ENCODE data around the gene C2orf49. TPM values are rescaled to one million over a fixed set of nuclear protein-coding genes. Genes with fewer than 3 reads are reported as not detected.
A peak's percentile ranks its signal among the peaks of the same experiment; 100 is the strongest.

Gene C2orf49
- total and polyA plus RNA-seq, 2 donors (not counting 3 experiments of a cell fraction or from before 2014, with no cell fraction given), result 4.6 to 15.0 TPM

DNA sequence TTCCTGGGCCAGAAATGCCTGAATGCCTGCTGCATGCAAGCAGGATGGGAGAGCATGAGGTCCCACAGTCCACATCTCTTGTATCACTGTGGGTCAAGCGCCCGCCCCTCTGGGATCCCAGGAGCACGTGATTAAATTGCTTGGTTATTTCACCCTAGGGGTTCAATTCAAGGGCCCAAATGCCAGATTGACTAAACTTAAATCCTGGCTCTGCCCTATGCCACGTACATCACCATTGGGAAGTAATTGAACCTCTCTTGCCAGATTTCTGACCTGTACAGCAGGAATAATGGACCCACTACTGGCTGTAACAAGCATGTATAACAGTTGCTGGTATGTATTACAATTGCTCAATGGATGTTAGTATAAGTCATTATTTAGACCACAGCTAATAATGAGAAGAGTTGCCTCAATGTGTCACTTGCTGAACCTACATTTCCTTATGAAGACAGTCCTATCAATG lies 41.6 kb downstream of the C2orf49 start:
- no peaks in the 10 kb centered on the region for H3K9me3 ChIP-seq (replicated peaks; ENCODE audit: control insufficient read depth, insufficient read depth, low read length)
- peaks cover 41 to 49% of the 10 kb centered on the region in 2 experiments for H3K36me3 ChIP-seq (ENCODE audit: control insufficient read depth in 2 of 2, extremely low read depth in 1 of 2, insufficient read depth in 2 of 2, low read length in 2 of 2)
- no peak overlapping the region for H3K9ac ChIP-seq (replicated peaks; ENCODE audit: extremely low read depth, insufficient read depth, low read length)
- intact Hi-C loops (cut with micrococcal nuclease) (no loop called here), dilution Hi-C loops (cut with MboI; ENCODE audit: extremely low pct_ligation_motif_present, low sequenced_read_pairs) (no loop called here)
- ChIA-PET POLR2A (interaction anchor here (1.1 kb wide), 1 partner anchor 10 kb away, joined by 3 read pairs; no protein-coding TSS in a partner anchor), CTCF (interaction anchor here (0.7 kb wide), 1 partner anchor 16 kb away, joined by 3 read pairs; no protein-coding TSS in a partner anchor)
- TF ChIP-seq POLR2AphosphoS5 (IDR thresholded peaks at IDR 0.05; ENCODE audit: insufficient read depth, low read depth, low read length) (peak; percentile 29), MYC (IDR thresholded peaks at IDR 0.05; ENCODE audit: low read depth, low read length) (no peak), POLR2A (IDR thresholded peaks at IDR 0.05; ENCODE audit: low read depth, low read length) (peak; percentile 50), GATA2 (IDR thresholded peaks at IDR 0.05; ENCODE audit: insufficient read depth, insufficient read length, low read depth, low read length) (no peak), JUN (IDR thresholded peaks at IDR 0.05; ENCODE audit: borderline replicate concordance, insufficient read depth, insufficient read length, low read depth) (no peak), FOS (IDR thresholded peaks at IDR 0.05; ENCODE audit: borderline replicate concordance, insufficient read depth, low read length) (no peak), EZH2 (IDR thresholded peaks at IDR 0.05; ENCODE audit: borderline replicate concordance, low read depth, low read length, severe bottlenecking) (no peak)
- TF ChIP-seq, protein P1, sequence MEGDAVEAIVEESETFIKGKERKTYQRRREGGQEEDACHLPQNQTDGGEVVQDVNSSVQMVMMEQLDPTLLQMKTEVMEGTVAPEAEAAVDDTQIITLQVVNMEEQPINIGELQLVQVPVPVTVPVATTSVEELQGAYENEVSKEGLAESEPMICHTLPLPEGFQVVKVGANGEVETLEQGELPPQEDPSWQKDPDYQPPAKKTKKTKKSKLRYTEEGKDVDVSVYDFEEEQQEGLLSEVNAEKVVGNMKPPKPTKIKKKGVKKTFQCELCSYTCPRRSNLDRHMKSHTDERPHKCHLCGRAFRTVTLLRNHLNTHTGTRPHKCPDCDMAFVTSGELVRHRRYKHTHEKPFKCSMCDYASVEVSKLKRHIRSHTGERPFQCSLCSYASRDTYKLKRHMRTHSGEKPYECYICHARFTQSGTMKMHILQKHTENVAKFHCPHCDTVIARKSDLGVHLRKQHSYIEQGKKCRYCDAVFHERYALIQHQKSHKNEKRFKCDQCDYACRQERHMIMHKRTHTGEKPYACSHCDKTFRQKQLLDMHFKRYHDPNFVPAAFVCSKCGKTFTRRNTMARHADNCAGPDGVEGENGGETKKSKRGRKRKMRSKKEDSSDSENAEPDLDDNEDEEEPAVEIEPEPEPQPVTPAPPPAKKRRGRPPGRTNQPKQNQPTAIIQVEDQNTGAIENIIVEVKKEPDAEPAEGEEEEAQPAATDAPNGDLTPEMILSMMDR (IDR thresholded peaks at IDR 0.05; ENCODE audit: extremely low read depth in 1 of 2, insufficient read depth in 1 of 2, low read depth in 1 of 2, low read length in 2 of 2), result no peak
- TF ChIP-seq, protein P2, sequence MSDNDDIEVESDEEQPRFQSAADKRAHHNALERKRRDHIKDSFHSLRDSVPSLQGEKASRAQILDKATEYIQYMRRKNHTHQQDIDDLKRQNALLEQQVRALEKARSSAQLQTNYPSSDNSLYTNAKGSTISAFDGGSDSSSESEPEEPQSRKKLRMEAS (IDR thresholded peaks at IDR 0.05; ENCODE audit: insufficient read depth, insufficient read length), result no peak
- no peaks in the 10 kb centered on the region for H3K27me3 ChIP-seq (ENCODE audit: control insufficient read depth in 2 of 2, insufficient read depth in 2 of 2, low read length in 2 of 2)
- no peaks in the 10 kb centered on the region for H3K9me1 ChIP-seq (replicated peaks; ENCODE audit: control insufficient read depth, extremely low read depth, insufficient read depth, low read length)
- no peak overlapping the region for H2AFZ ChIP-seq (ENCODE audit: low read depth, low read length)
- DNase-seq (ENCODE audit: low read depth, low spot score) (no peak), FAIRE-seq (no peak)
- peak overlapping the region; percentile 84 for H3K27ac ChIP-seq (ENCODE audit: insufficient read depth, low read depth, low read length)
- H4K20me1 ChIP-seq (replicated peaks; ENCODE audit: control insufficient read depth, extremely low read depth, insufficient read depth, low read length), result no peaks in the 10 kb centered on the region
- H3K79me2 ChIP-seq (ENCODE audit: control insufficient read depth, insufficient read depth, low read length), result peaks cover 93% of the 10 kb centered on the region
- H3K4me2 ChIP-seq (ENCODE audit: insufficient read depth, low read length), result no peak overlapping the region
- H3K4me1 ChIP-seq (ENCODE audit: control insufficient read depth, extremely low read depth, insufficient read depth, low read length), result peaks cover 79% of the 10 kb centered on the region
- no TSS peak for BruUV-seq (replicated peaks)
- no peak overlapping the region for H3K4me3 ChIP-seq (replicated peaks in 1 of 3; ENCODE audit: insufficient read depth in 1 of 3, low read depth in 1 of 3, low read length in 3 of 3)

All from endothelial cell of umbilical vein (primary cell).